ENCODE data around the gene SLC13A4. TPM values are rescaled to one million over a fixed set of nuclear protein-coding genes. Genes with fewer than 3 reads are reported as not detected.
"Not testable (repeated sequence)": the region's sequence is repeated elsewhere in the genome, so short reads cannot be mapped to it uniquely, and the experiment has no call there.

SLC13A4 gene, protein sequence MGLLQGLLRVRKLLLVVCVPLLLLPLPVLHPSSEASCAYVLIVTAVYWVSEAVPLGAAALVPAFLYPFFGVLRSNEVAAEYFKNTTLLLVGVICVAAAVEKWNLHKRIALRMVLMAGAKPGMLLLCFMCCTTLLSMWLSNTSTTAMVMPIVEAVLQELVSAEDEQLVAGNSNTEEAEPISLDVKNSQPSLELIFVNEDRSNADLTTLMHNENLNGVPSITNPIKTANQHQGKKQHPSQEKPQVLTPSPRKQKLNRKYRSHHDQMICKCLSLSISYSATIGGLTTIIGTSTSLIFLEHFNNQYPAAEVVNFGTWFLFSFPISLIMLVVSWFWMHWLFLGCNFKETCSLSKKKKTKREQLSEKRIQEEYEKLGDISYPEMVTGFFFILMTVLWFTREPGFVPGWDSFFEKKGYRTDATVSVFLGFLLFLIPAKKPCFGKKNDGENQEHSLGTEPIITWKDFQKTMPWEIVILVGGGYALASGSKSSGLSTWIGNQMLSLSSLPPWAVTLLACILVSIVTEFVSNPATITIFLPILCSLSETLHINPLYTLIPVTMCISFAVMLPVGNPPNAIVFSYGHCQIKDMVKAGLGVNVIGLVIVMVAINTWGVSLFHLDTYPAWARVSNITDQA
- not detected for total RNA-seq

DNA sequence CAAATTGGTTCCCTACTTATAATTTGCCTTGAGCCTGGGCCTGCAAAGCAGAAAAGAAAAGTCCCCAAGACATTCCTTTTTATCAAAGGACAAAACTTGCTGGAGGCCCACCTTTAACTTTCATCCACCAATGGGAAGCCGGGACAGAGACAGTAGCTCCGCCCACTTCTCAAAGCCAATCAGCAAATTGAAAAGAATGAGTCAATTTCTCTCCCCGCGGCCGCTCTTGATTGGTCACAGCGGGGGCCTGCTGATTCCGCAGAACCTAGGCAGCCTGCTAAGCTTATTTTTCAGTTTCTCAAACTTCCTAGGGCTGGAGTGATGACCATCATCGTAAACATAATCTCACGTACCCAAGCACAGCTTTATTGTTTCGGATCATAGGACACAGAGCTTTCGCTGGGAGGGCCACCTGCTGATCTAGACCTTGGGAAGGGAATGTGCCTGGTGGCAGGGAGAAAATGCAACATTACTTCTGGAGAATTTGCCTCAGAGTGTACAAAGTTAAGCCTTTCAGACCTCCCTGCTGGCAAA, at the start of gene SLC13A4:
SLC13A4 (minus strand) TSS at position 51 of the 534 bp plus-strand sequence. CDS start 690 bp downstream, outside the sequence.
- no peak for DNase-seq (ENCODE audit: low read depth in 2 of 3, low spot score in 2 of 3)

DNA sequence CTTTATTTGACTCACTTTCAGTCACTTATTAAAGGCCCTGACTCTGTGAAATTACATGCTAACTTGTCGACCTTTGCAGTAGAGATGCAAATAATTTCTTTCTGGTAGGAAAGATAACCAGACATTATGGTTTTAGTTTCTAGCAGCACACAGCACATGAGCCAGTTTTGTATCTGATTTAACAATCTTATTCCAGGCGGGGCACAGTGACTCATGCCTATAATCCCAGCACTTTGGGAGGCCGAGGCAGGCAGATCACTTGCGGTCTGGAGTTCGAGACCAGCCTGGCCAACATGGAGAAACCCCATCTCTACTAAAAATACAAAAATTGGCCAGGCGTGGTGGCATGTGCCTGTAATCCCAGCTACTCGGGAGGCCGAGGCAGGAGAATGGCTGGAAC, 47.9 kb upstream of the SLC13A4 start:
- not testable (repeated sequence) for DNase-seq (ENCODE audit: low read depth in 2 of 3, low spot score in 2 of 3)

DNA sequence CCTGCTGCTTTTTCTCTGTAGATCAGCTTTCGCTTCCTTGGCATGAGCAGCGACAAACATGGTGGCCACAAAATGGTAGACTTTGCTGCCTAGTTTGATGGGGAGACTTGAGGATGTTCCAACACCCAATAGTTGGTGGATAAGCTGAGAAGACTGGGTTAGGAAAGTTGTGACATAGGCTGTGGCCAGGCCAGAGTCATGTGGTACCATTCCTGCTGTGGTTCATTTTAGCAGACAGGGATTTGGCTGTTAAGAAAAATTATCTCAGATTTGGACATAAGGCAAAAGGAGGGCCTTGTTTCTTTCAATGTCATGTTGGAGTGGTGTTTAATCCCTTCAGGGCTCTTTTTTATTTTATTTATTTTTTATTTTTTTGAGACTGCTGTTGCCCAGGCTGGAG, 47.2 kb upstream of the SLC13A4 start:
- DNase-seq (ENCODE audit: low read depth in 2 of 3, low spot score in 2 of 3), result no peak

DNA sequence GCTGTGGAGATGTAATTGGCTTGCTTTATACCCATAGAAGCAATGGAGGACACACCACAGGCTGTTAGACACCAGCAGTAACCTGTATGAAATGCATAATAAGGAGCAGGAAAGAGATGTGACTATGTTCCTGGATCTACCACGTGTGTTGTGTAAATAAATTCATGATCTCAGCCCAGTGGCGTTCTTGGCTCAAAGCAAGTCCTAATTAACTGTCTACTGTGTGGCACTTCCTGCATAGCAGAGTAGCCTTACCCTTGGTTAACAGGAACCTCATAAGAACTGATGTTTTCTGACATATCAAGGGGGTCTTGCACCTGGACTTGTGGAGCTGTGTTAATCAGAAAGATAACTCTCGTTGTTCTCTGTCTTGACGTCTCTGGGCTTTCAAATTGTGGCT, 46.3 kb upstream of the SLC13A4 start:
- no peak for DNase-seq (ENCODE audit: low read depth in 2 of 3, low spot score in 2 of 3)

DNA sequence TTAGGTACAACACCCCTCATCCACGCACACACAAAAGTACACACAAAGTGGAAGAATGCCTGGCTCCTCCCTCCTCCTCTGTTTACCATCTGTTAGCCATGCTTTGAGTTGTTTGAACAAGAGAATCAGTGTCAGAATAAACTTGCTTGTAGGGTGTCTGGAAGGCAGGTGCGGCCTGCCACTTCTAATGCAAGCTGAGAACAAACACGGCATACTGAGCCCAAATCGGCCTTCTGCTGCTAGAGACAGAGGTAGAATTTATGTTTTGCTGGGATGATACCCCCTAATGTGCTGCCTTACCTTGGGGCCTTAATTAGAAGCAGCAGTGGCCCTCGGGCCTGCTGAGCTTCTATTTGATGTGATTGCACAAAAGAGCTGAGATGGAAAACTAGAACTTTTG, 45.5 kb upstream of the SLC13A4 start:
- no peak for DNase-seq (ENCODE audit: low read depth in 2 of 3, low spot score in 2 of 3)

DNA sequence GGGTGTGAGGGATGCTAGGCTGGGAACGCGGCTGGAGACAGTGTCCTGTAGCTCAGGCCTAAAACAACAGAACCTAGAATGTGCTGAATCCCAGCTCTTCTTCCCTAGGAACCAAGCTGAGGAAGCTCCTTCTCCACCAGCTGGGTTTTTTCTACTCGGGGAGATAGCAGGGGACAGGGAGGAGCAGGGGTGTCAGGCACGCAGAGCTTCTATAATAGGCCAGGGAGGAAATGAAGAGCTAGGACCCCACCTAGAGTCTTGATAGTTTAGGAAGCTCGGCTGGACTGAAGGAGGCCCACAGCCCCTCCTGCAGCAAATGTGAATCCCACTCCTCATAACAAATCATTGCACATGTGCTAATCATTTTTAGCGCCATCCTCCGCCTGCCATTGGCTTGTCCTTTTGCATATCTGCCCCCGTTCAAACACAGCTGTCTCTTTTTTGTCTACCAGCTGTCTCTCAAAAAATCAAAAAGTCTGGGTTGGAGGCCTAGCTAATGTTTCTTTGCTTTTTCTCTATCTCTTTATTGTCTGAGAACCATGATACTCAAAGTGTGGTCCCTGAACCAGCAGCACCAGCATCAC, 44.7 kb upstream of the SLC13A4 start:
- DNase-seq (ENCODE audit: low read depth in 2 of 3, low spot score in 2 of 3), result no peak

DNA sequence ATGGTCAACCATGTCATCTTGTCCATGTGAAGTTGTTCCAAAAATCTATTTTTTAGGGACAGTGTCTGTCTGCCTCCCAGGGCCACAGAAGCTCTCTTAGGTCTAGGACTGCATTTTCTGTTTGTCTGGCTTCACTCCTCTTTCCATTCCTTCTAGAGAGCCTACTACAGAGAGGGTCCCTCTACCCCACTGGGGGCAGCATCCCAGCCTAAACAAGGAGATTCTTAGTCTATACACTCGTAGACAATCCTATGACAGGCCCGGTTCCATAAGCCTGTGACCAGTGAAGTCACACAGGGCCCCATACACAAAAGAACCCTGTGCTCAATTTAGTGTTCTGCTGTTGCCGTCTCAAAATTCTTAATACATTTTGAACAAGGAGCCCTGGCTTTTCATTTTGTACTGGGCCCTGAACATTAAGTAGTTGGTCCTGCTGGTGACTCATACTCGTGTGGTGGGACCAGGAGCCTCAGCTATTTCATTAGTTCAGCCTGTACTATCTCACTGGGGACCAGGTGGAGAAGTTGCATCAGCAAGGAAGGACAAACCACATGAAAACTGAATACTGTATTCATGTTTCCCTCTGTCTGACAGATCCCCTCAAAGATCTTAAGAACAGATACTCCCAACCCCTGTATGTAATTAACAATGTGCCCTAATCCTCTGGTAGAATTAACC, 44.1 kb upstream of the SLC13A4 start:
- DNase-seq (ENCODE audit: low read depth in 2 of 3, low spot score in 2 of 3), result no peak

DNA sequence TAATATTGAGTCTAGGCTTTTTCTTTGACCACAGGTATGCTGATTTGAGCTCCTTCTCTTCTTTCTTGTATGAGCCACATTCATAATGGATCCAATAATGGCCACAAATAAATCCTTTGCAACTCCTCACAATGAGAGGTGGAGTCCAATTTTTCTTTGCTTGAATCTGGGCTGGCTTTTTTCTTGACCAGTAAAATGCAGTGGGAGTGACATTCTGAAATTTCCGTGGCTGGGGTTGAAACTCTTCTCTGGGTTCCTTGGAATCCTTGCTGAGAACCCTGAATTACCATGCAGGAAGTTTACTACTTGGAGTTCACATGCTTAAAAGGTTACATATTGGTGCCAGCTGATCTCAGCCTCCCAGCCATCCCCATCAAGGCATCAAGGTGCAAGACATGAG, 43.1 kb upstream of the SLC13A4 start:
- no peak for DNase-seq (ENCODE audit: low read depth in 2 of 3, low spot score in 2 of 3)

DNA sequence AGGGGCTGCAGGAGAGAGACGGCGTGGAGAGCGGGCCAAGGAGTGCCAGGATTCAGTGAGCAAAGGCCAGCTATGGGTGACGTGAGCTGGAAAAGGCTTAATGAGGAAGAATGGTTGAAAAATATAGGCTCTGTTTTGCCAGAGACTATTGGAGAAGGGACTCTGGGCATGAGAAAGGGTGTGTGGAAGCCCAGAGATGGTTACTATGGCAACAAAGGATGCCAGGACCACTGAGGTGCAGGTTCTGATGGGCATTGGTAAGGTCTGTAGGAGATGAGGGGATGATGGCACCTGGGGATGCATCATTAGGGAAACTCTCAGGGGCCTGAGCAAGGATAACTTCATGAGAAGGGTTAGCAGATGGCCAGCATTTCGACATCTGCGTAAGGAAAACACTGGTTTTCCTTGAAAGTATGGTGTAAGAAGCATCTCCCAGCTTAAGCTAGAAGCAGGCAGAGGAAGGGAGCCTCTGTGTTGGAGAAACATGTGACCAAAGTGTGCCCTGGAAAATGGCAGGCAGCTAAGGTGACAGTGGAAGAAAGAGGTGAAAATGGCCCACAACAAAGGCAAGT, 42.2 kb upstream of the SLC13A4 start:
- no peak for DNase-seq (ENCODE audit: low read depth in 2 of 3, low spot score in 2 of 3)

DNA sequence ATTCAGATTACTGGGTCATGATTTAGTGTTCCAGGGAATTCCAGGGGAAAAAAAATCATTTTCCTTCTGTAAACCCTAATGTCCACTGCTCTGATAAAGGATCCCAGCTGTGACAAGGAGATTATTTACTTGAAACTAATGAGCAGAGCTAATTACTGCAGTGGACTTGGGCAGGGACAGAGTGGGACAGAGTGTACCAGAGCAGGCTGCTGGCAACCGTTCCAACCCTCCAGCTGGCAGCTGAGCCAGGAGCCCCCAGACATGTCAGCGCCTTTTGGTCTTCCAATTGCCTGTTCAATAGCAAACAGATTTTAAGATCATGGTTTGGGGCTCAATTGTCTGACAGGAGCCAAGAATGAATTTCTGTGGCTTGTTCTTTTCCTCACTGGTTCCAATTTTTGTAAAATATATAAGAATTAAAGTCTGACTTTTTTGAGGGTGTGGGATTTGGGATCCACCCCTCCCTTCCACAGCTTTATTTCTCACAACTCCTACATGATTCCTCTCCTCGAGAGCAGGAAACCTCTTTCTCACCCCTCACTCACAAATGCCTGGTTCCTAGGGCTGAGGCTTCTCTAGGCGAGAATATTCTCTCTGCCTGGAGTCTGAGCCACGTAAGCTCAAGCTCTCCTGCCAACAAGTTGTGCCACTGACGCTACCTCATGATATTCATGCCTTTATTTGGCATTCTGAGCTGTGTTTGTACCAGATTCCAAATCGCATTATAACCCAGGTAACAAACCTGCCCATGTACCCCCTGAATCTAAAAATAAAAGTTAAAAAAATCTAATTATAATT, 41.2 kb upstream of the SLC13A4 start:
- no peak for DNase-seq (ENCODE audit: low read depth in 2 of 3, low spot score in 2 of 3)

DNA sequence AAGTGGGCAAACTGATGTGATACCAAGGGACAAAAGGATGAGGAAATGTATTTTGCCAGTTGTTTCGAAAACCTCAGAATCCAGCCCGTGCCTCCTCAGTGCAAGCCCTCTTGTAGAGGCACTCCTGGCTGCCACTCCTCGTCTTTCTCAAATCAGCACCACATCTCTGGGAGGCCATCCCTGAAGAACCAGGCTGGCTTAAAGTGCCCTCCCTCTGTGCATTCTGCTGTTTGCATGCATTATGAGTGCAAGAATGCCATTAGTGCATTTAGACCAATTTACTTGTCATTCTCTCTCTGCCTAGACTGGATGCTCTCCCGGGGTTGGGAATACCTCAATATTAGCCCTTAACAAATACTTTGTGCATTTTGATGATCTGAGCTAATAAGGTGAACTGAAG, 40.5 kb upstream of the SLC13A4 start:
- no peak for DNase-seq (ENCODE audit: low read depth in 2 of 3, low spot score in 2 of 3)

DNA sequence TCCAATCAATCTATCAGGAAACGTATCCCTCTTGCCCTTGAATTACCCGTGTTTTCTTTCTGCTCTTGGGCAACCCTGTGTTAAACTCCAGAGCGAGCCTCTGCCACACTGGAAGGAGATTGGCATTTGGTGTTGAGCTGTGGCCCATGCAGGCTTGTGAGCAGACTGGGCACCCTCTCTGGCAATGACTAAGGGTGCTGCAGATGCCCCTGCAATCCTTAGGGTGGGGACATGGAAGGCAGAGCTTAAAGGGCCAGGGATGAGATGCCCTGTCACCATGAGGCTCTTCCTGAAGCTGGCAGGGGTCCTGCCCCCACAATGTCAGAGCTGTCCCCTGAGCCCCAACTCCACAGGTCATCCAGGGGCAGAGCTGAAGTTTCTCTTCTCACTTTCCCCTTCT, 40.1 kb upstream of the SLC13A4 start:
- DNase-seq (ENCODE audit: low read depth in 2 of 3, low spot score in 2 of 3), result no peak

DNA sequence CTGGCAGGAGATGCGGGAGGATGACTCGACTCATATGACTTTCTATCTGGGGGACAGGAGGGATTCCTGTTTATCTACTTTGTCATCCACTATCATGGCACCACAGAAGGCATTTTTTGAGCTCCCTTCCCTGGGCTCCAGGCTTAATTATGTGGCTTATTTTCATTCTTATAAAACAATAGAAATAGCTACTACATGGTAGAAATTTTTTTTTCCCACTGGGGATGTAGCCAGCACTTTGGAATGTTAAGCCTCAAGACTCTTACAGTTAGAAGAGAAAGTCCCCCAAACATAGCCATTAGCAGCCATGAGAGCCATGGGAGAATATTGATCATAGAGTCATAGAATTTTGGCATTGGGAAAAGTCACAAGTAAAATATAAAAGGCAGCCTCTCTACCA, 35.3 kb upstream of the SLC13A4 start:
- no peak for DNase-seq (ENCODE audit: low read depth in 2 of 3, low spot score in 2 of 3)

DNA sequence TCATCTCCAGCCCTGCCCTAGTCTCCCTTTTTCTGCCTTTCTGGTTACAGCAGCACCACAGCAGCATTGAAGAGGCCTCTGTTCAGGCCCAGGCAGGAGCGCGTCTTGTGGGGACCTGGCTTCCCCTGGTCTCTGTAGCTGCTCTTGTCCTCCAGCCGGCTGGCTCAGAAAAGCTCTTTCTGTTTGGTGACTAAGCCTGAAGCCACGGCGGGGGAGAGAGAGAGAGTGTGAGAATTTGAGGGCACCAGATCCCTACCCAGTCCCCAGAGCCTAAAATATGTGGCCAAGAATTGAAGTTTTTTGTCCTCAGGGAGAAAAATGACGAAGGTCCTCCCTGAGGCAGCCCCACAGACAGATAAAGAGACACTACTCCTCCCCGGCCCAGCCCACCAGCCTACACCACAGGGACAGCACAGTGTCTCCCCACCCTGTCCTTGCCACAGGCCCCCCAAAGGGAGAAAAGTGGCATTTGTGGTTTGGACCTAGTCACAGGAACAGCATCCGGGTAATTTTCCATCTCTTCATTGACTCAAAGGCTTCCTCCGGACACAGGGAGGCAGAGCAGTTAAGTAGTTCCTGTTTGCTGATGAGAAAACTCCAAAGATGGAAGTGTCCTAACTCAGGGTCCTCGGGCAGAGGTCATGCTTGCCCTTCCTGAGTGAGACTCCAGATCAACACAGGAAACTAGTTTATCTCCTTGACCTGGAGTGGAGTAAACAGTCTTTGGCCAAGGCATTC, 33.9 kb upstream of the SLC13A4 start:
- peak in 1 of 3 donors; percentile 14 for DNase-seq (ENCODE audit: low read depth in 2 of 3, low spot score in 2 of 3)

DNA sequence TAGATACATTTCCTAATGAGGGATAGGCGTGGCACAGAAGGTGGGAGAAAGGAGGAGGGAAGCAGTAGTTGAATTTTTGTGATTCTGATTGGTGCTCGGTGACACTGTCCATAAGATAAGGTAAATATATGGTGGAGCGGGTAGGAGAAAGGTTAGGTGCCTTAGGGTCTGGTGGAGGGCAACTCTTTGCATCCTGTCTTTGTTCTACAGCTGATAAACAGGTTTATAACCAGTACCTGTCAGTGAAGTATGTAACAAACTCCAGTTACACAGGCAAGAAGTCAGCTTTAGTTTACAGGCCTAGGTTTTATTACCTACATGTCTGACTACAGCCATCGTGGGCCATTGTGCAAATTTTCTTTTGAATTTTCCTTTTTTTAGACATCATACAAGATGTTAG, 31.5 kb upstream of the SLC13A4 start:
- DNase-seq (ENCODE audit: low read depth in 2 of 3, low spot score in 2 of 3), result no peak

DNA sequence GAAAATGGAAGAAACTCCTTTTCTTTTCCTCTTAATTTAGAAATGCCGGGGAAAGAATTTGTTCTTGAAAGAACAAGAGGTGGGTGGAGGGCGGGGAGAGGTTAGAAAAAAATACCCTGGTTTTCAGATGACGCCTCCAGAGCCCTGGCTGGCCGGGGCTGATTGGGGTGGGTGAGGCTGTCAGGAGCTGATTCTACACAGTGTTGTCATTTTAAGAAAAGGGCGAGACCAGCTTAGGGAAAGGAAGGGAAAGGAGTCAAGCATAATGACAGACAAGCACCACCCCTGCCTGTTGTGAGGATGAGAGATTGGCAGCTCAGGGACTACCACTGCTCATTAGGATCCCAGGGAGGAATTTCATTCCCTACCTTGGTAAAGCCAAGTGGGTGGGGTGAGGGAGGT, 30.5 kb upstream of the SLC13A4 start:
- no peak for DNase-seq (ENCODE audit: low read depth in 2 of 3, low spot score in 2 of 3)

DNA sequence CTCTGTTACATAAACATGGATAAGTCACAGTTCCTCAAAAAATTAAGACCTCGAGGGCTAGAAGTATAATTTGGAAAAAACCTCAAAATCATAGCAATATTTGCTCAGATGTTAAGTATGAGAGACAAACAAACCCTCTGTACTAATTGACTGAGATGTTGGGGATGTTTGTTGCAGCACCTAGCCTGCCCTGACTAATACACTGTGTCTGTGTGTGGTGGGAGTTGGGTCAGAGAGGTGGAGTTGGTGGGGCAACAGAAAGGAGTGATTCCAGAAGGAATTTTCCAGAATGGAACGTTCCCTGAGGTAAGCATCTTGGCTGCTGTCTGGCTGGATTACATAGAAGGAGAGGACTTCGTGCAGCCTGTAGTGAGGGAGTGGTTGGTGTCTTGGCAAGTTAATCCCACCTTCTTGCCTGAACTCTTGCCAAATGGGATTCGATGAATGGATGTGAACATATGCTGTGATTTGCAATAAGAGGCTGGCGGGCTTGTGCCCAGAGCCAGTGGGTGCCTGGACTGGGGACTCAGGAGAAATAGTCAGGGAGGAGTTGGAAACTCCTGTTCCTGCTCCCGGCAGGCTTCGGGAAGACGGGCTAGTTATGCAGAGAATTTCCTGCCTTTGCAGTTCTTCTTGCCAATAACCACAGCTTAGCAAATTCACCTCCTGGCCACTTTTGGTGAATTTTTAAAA, 29.9 kb upstream of the SLC13A4 start:
- no peak for DNase-seq (ENCODE audit: low read depth in 2 of 3, low spot score in 2 of 3)

DNA sequence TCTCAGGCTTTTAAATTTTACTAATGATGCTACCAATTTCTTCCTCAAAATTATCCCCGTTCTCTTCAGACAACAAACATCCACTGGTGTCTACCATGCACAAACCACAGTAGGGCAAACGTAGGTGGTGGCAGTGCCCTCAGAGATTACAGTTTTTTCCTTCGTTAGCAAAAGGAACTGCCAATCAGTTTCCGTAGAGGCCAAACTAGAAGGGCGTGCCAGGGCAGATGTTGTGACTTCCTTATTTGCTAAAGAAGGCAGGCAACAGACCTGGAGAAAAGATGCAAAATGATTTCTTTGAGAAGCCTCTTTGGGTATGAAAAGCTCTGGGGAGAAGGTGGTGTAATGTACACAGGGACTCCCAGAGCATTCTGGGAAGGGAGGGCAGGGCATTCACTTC, 28.2 kb upstream of the SLC13A4 start:
- peak in 1 of 3 donors; percentile 67 for DNase-seq (ENCODE audit: low read depth in 2 of 3, low spot score in 2 of 3)

DNA sequence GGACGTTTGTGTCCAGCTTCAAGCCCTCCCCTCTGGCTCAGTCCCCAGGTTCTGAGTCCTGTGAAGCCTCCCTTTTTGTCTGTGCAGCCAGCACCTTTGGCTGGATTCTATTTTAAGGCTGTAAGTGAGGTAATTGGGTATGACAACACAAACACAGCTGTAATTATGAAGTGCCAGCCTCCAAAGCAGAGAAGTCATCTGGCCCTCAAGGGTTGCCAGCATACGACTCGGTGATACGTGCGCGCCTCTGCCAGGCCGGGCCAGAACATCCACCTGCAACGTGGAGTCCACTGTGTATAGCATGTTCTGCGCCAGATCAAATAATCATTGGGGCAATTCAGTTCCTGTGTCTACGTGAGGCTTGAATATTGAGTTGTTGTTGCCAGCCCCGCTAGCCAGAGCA, 27.4 kb upstream of the SLC13A4 start:
- no peak for DNase-seq (ENCODE audit: low read depth in 2 of 3, low spot score in 2 of 3)

All from hematopoietic multipotent progenitor cell (in vitro differentiated cells).